CD14-positive monocyte (primary cell): Measurements from ENCODE around the gene POLDIP2. TPM values are rescaled to one million over a fixed set of nuclear protein-coding genes. Genes with fewer than 3 reads are reported as not detected.
A peak's percentile ranks its signal among the peaks of the same experiment; 100 is the strongest.

Experiments used
- DNase-seq, 3 donors: peaks; one replicate each; pipeline ENCODE4 v3.0.0-alpha.2; 2011 to 2022
- H2AFZ ChIP-seq: 2 replicates; pipeline ENCODE4 v1.6.0; 2012; ENCODE audit warnings: mild to moderate bottlenecking, low read depth, low read length, inconsistent platforms; ENCODE audit not compliant: insufficient read depth, poor library complexity, severe bottlenecking
- H3K27ac ChIP-seq, 2 donors: 1 replicate in 1 of 2; 2 replicates in 1 of 2; pipeline ENCODE4 v1.5.1; 2012 to 2013; ENCODE audit warnings: low read length in 2 of 2, control low read depth in 1 of 2, inconsistent platforms in 1 of 2, low read depth in 1 of 2, mild to moderate bottlenecking in 1 of 2
- H3K27me3 ChIP-seq, 2 donors: one replicate each; pipeline versions ENCODE4 v1.6.0 to v1.6.1; 2011 to 2013; ENCODE audit warnings: low read length in 2 of 2; ENCODE audit not compliant: control insufficient read depth in 2 of 2, insufficient read depth in 2 of 2
- H3K36me3 ChIP-seq, 2 donors: replicated peaks in 1 of 2; 1 replicate in 1 of 2; 2 replicates in 1 of 2; pipeline versions ENCODE4 v1.5.1 to v1.6.1; 2012 to 2013; ENCODE audit warnings: low read length in 2 of 2, control low read depth in 1 of 2, inconsistent platforms in 1 of 2, mild to moderate bottlenecking in 1 of 2; ENCODE audit not compliant: insufficient read depth in 2 of 2, control insufficient read depth in 1 of 2
- H3K4me1 ChIP-seq, 2 donors: 1 replicate in 1 of 2; 2 replicates in 1 of 2; pipeline versions ENCODE4 v1.5.1 to v1.6.1; 2012 to 2013; ENCODE audit warnings: low read length in 2 of 2, control low read depth in 1 of 2, inconsistent platforms in 1 of 2, mild to moderate bottlenecking in 1 of 2, moderate library complexity in 1 of 2; ENCODE audit not compliant: insufficient read depth in 2 of 2, control insufficient read depth in 1 of 2
- H3K4me2 ChIP-seq: replicated peaks from 2 replicates; pipeline ENCODE3; 2012; ENCODE audit warnings: low read length, moderate library complexity, mild to moderate bottlenecking; ENCODE audit not compliant: poor library complexity, severe bottlenecking; ENCODE audit errors: extremely low read depth
- H3K4me3 ChIP-seq, 3 experiments: fragments of 200-600 bp in 1 of 3; sonication (generic) in 1 of 3; replicated peaks in 1 of 3; 1 replicate in 2 of 3; 2 replicates in 1 of 3; pipeline ENCODE4 v1.5.1; 2011 to 2013; ENCODE audit warnings: low read length in 3 of 3, mild to moderate bottlenecking in 3 of 3, control low read depth in 2 of 3, low read depth in 2 of 3, inconsistent platforms in 1 of 3, moderate library complexity in 1 of 3
- H3K79me2 ChIP-seq: 2 replicates; pipeline ENCODE4 v1.6.0; 2012; ENCODE audit warnings: mild to moderate bottlenecking, control low read depth, inconsistent platforms, low read length, moderate library complexity; ENCODE audit not compliant: insufficient read depth
- H3K9ac ChIP-seq: 2 replicates; pipeline ENCODE4 v1.6.0; 2017; ENCODE audit warnings: low read length, mild to moderate bottlenecking; ENCODE audit not compliant: insufficient read depth, poor library complexity, severe bottlenecking
- H3K9me3 ChIP-seq, 2 donors: replicated peaks in 1 of 2; 1 replicate in 1 of 2; 2 replicates in 1 of 2; pipeline versions ENCODE4 v1.5.1 to v1.6.1; 2012 to 2013; ENCODE audit warnings: low read length in 2 of 2, control low read depth in 1 of 2; ENCODE audit not compliant: control insufficient read depth in 1 of 2, insufficient read depth in 1 of 2
- H4K20me1 ChIP-seq: 2 replicates; pipeline ENCODE4 v1.6.0; 2012; ENCODE audit warnings: mild to moderate bottlenecking, low read length, control low read depth, moderate library complexity; ENCODE audit not compliant: insufficient read depth
- H3K27ac Mint-ChIP-seq, 7 donors: one replicate each; pipeline ENCODE4 v1.8.0; 2020; ENCODE audit warnings: mild to moderate bottlenecking in 7 of 7, mixed read lengths in 7 of 7, moderate library complexity in 6 of 7, inconsistent platforms in 2 of 7
- H3K27me3 Mint-ChIP-seq, 3 donors: one replicate each; pipeline ENCODE4 v1.8.0; 2021 to 2022; ENCODE audit warnings: low read depth in 3 of 3, mild to moderate bottlenecking in 3 of 3, mixed read lengths in 3 of 3, moderate library complexity in 3 of 3, inconsistent platforms in 1 of 3
- H3K36me3 Mint-ChIP-seq, 2 donors: one replicate each; pipeline ENCODE4 v1.8.0; 2020; ENCODE audit warnings: mixed read lengths in 2 of 2, inconsistent platforms in 1 of 2, mild to moderate bottlenecking in 1 of 2
- H3K4me1 Mint-ChIP-seq: one replicate; pipeline ENCODE4 v1.8.0; 2020; ENCODE audit warnings: mild to moderate bottlenecking, mixed read lengths
- H3K4me3 Mint-ChIP-seq, 2 donors: one replicate each; pipeline ENCODE4 v1.8.0; 2020; ENCODE audit warnings: mild to moderate bottlenecking in 2 of 2, mixed read lengths in 2 of 2, moderate library complexity in 1 of 2
- H3K9me3 Mint-ChIP-seq, 7 donors: one replicate each; pipeline ENCODE4 v1.8.0; 2020 to 2022; ENCODE audit warnings: mixed read lengths in 7 of 7, mild to moderate bottlenecking in 6 of 7, moderate library complexity in 6 of 7, inconsistent platforms in 2 of 7
- WGBS: methylation state at CpG from one replicate; pipeline ENCODE4 v1.1.5; 2013; ENCODE audit warnings: missing lambda C conversion rate; ENCODE audit not compliant: insufficient coverage; 5-methylcytosine and 5-hydroxymethylcytosine counted together
- intact Hi-C, 2 donors: fragments of 100-400 bp; cut with micrococcal nuclease; formaldehyde crosslinking; loops; one replicate each; pipeline versions ENCODE4 v1.15.0 to v1.15.1; 2023
- polyA plus RNA-seq, 3 donors: library from polyadenylated mRNA; depleted of rRNA in 1 of 3; unstranded in 2 of 3; stranded (reverse) in 1 of 3; fragments of 300-500 nt in 2 of 3; fragments of >200 nt in 1 of 3; fragmentation: Illumina TruSeq in 2 of 3; gene quantifications; 1 replicate in 2 of 3; 2 replicates in 1 of 3; pipeline ENCODE4 v1.2.3, GENCODE V29; 2012 to 2021
- TF ChIP-seq, protein P1 (sequence below): fragments of 200-600 bp; IDR thresholded peaks from one replicate; pipeline ENCODE4 v1.8.0; 2022; ENCODE audit warnings: antibody characterized with exemption, mild to moderate bottlenecking

POLDIP2 gene
- polyA plus RNA-seq, 3 donors: 31.5 to 76.9 (median 72.4) TPM

DNA sequence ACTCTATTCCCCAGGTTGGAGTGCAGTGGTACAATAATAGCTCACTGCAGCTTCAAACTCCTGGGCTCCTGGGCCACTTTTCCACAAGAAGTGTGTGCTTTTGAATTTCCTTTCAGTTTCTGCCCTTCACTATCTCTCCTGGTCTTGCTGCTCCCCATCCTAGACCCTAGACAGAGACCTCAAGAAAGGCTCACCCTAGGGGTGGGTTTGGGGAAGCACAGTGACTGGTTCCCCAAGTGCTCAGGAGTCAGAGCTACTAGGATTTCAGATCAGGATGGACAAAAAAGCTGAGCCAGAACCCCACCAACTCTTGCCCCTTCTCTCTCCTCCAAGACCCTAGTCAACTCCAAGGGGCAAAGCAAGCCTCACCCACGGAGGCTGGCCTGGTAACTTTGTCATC is 9.3 kb upstream of the POLDIP2 start:
- 100% methylated on average over 1 of the region's 1 CpG for WGBS
- H3K9ac ChIP-seq: no peak overlapping the region
- TF ChIP-seq, protein P1, sequence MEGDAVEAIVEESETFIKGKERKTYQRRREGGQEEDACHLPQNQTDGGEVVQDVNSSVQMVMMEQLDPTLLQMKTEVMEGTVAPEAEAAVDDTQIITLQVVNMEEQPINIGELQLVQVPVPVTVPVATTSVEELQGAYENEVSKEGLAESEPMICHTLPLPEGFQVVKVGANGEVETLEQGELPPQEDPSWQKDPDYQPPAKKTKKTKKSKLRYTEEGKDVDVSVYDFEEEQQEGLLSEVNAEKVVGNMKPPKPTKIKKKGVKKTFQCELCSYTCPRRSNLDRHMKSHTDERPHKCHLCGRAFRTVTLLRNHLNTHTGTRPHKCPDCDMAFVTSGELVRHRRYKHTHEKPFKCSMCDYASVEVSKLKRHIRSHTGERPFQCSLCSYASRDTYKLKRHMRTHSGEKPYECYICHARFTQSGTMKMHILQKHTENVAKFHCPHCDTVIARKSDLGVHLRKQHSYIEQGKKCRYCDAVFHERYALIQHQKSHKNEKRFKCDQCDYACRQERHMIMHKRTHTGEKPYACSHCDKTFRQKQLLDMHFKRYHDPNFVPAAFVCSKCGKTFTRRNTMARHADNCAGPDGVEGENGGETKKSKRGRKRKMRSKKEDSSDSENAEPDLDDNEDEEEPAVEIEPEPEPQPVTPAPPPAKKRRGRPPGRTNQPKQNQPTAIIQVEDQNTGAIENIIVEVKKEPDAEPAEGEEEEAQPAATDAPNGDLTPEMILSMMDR: no peak
- H3K9me3 Mint-ChIP-seq: no peaks in the 10 kb centered on the region
- H3K4me1 Mint-ChIP-seq: peaks cover 17% of the 10 kb centered on the region
- H3K27me3 ChIP-seq: peaks cover 0 to under 1% of the 10 kb centered on the region in 2 donors
- H3K4me1 ChIP-seq: peaks cover 14 to 20% of the 10 kb centered on the region in 2 donors
- peaks cover 9% of the 10 kb centered on the region for H4K20me1 ChIP-seq
- H3K27ac ChIP-seq: no peak overlapping the region
- H3K27me3 Mint-ChIP-seq: peaks cover 2 to 9% (median 3%) of the 10 kb centered on the region in 3 donors
- H3K36me3 Mint-ChIP-seq: peaks cover 34 to 60% of the 10 kb centered on the region in 2 donors
- H3K9me3 ChIP-seq: no peaks in the 10 kb centered on the region
- intact Hi-C loops: no loop called here
- DNase-seq: no peak
- no peaks in the 10 kb centered on the region for H3K79me2 ChIP-seq
- H3K4me2 ChIP-seq: no peak overlapping the region
- peak overlapping the region in 2 of 7 donors; percentile 11 to 54 for H3K27ac Mint-ChIP-seq
- H3K36me3 ChIP-seq: peaks cover 40 to 41% of the 10 kb centered on the region in 2 donors
- no peak overlapping the region for H3K4me3 Mint-ChIP-seq
- no peak overlapping the region for H3K4me3 ChIP-seq
- H2AFZ ChIP-seq: no peak overlapping the region

DNA sequence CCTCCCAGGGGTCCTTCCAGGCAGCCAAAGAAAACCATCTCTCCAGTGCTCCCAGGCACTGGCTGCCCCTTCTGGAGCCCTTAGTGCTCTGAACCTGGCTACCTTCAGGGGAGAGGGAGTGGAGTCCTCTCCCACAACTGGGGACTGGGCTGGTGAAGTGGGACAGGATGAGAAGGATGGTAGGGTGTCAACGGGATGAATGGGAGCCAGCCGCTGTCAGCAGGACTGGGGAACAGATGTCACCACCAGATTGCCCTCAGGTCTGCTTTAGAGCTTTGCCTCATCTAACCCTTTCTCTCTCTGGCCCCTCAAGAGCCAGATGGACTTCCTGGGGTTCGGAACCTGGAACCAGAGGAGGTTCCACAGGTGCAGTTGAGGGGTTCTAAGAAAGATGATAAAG is 8.2 kb upstream of the POLDIP2 start:
- intact Hi-C loops: no loop called here
- Histone ChIP-seq H2AFZ (no peak overlapping the region), H3K27me3 (no peaks in the 10 kb centered on the region), H3K27ac (no peak overlapping the region), H3K36me3 (peaks cover 52% of the 10 kb centered on the region in 2 donors), H3K4me3 (no peak overlapping the region), H3K4me2 (no peak overlapping the region), H4K20me1 (peaks cover 9% of the 10 kb centered on the region), H3K79me2 (no peaks in the 10 kb centered on the region), H3K9ac (no peak overlapping the region), H3K9me3 (no peaks in the 10 kb centered on the region), H3K4me1 (peaks cover 7 to 9% of the 10 kb centered on the region in 2 donors)
- no peak overlapping the region for H3K4me3 Mint-ChIP-seq
- DNase-seq: no peak
- H3K9me3 Mint-ChIP-seq: no peaks in the 10 kb centered on the region
- H3K4me1 Mint-ChIP-seq: peaks cover 8% of the 10 kb centered on the region
- TF ChIP-seq, protein P1: no peak
- H3K27ac Mint-ChIP-seq: no peak overlapping the region
- peaks cover 46 to 71% of the 10 kb centered on the region in 2 donors for H3K36me3 Mint-ChIP-seq
- no CpG with 5 or more reads among the region's 3 CpGs for WGBS
- peaks cover 0 to 3% (median 2%) of the 10 kb centered on the region in 3 donors for H3K27me3 Mint-ChIP-seq
